GM23338 (cell line): ENCODE results near the gene HHIPL1. TPM values are rescaled to one million over a fixed set of nuclear protein-coding genes. Genes with fewer than 3 reads are reported as not detected.

Experiments
- ATAC-seq: fragments of 200-7000 bp; cut with Tn5 transposase; 3 replicates; pipeline ENCODE4 v1.9.1; 2020
- DNase-seq: peaks from one replicate; pipeline ENCODE4 v3.0.0-alpha.2; 2015; ENCODE audit warnings: low spot score
- H2AFZ ChIP-seq: fragments of 200-600 bp; sonication (generic); 2 replicates; pipeline ENCODE4 v1.8.0; 2016; ENCODE audit warnings: antibody characterized with exemption, mild to moderate bottlenecking, moderate library complexity
- H3F3A ChIP-seq: fragments of 200-600 bp; sonication (generic); replicated peaks from 2 replicates; pipeline ENCODE4 v1.8.0; 2017; ENCODE audit warnings: antibody characterized with exemption, mixed run types, low read depth
- H3K27ac ChIP-seq: fragments of 200-600 bp; sonication (generic); 2 replicates; pipeline ENCODE4 v1.6.1; 2016; ENCODE audit warnings: low read depth
- H3K27me3 ChIP-seq: fragments of 200-600 bp; sonication (generic); 2 replicates; pipeline ENCODE4 v1.8.0; 2016; ENCODE audit warnings: mild to moderate bottlenecking, mixed run types, moderate library complexity; ENCODE audit not compliant: insufficient read depth
- H3K36me3 ChIP-seq: fragments of 200-600 bp; sonication (generic); 2 replicates; pipeline ENCODE4 v1.8.0; 2016; ENCODE audit warnings: mild to moderate bottlenecking; ENCODE audit not compliant: insufficient read depth
- H3K4me1 ChIP-seq: fragments of 200-600 bp; sonication (generic); 2 replicates; pipeline ENCODE4 v1.8.0; 2016; ENCODE audit warnings: mild to moderate bottlenecking, moderate library complexity; ENCODE audit not compliant: insufficient read depth
- H3K4me2 ChIP-seq: fragments of 200-600 bp; sonication (generic); 2 replicates; pipeline ENCODE4 v1.7.1; 2017; ENCODE audit warnings: mixed run types
- H3K4me3 ChIP-seq: fragments of 200-600 bp; sonication (generic); 2 replicates; pipeline ENCODE4 v1.6.1; 2016; ENCODE audit warnings: mixed run types
- H3K79me2 ChIP-seq: fragments of 200-600 bp; sonication (generic); replicated peaks from 2 replicates; pipeline ENCODE4 v1.8.0; 2017; ENCODE audit warnings: mild to moderate bottlenecking; ENCODE audit not compliant: insufficient read depth
- H3K9me2 ChIP-seq: fragments of 200-600 bp; sonication (generic); 2 replicates; pipeline ENCODE4 v1.8.0; 2017; ENCODE audit not compliant: insufficient read depth
- H4K20me1 ChIP-seq: fragments of 200-600 bp; sonication (generic); replicated peaks from 2 replicates; pipeline ENCODE4 v1.8.0; 2017; ENCODE audit warnings: mild to moderate bottlenecking; ENCODE audit not compliant: insufficient read depth
- H3K27ac Mint-ChIP-seq: 2 replicates; pipeline ENCODE4 v1.8.0; 2020; ENCODE audit warnings: inconsistent platforms, mild to moderate bottlenecking, moderate library complexity, mixed read lengths
- H3K27me3 Mint-ChIP-seq: 3 replicates; pipeline ENCODE4 v1.8.0; 2022; ENCODE audit warnings: low read depth, mild to moderate bottlenecking, moderate library complexity, mixed read lengths, inconsistent platforms; ENCODE audit not compliant: insufficient read depth, poor library complexity
- H3K36me3 Mint-ChIP-seq: 3 replicates; pipeline ENCODE4 v1.8.0; 2021; ENCODE audit warnings: low read depth, mild to moderate bottlenecking, inconsistent platforms, moderate library complexity, mixed read lengths
- H3K4me1 Mint-ChIP-seq: 3 replicates; pipeline ENCODE4 v1.8.0; 2020; ENCODE audit warnings: mild to moderate bottlenecking, inconsistent platforms, mixed read lengths
- H3K4me3 Mint-ChIP-seq: 3 replicates; pipeline ENCODE4 v1.8.0; 2021; ENCODE audit warnings: moderate library complexity, mild to moderate bottlenecking, inconsistent platforms, mixed read lengths
- H3K9me3 Mint-ChIP-seq: 3 replicates; pipeline ENCODE4 v1.8.0; 2020; ENCODE audit warnings: moderate library complexity, mild to moderate bottlenecking, inconsistent platforms, mixed read lengths
- CREB1 ChIP-seq: fragments of 250-450 bp; sonication (Bioruptor Pico); IDR thresholded peaks from 2 replicates; pipeline ENCODE4 v1.5.0; 2020; ENCODE audit warnings: low read depth, mild to moderate bottlenecking, moderate library complexity
- CTCF ChIP-seq, 2 experiments: fragments of 200-600 bp in 1 of 2; sonication (generic) in 1 of 2; conservative IDR thresholded peaks; 2 replicates each; pipeline versions ENCODE4 v1.5.1 to v1.6.1; 2016 to 2017; ENCODE audit warnings: antibody characterized with exemption in 2 of 2, low read depth in 2 of 2, mild to moderate bottlenecking in 2 of 2, moderate library complexity in 1 of 2
- POLR2AphosphoS5 ChIP-seq: IDR thresholded peaks from 2 replicates; pipeline ENCODE4 v1.6.1; 2016; ENCODE audit warnings: antibody characterized with exemption, low read depth
- REST ChIP-seq: IDR thresholded peaks from one replicate; pipeline ENCODE4 v1.6.1; 2018; ENCODE audit warnings: antibody characterized with exemption; ENCODE audit not compliant: unreplicated experiment
- ZNF114 ChIP-seq: fragments of 250-450 bp; sonication (Bioruptor Pico); IDR thresholded peaks from 2 replicates; pipeline ENCODE4 v1.5.0; 2020; ENCODE audit warnings: mild to moderate bottlenecking, moderate library complexity
- ZNF331 ChIP-seq: fragments of 250-450 bp; sonication (Bioruptor Pico); IDR thresholded peaks from 2 replicates; pipeline ENCODE4 v1.5.0; 2020; ENCODE audit warnings: low read depth, mild to moderate bottlenecking, moderate library complexity
- polyA plus RNA-seq: library from polyadenylated mRNA; unstranded; fragments of >200 nt; fragmentation: Nextera tagmentation; extraction: Ambion mirVana; gene quantifications from 2 replicates; pipeline ENCODE4 v1.2.1, GENCODE V29; 2016
- total RNA-seq: library from RNA; depleted of rRNA; stranded (reverse); fragments of >200 nt; shearing (Covaris generic); gene quantifications from 2 replicates; pipeline ENCODE4 v1.2.3, GENCODE V29; 2014
- TF ChIP-seq, protein P1 (sequence below): IDR thresholded peaks from 2 replicates; pipeline ENCODE4 v1.6.1; 2016; ENCODE audit warnings: antibody characterized with exemption

HHIPL1 gene
- total and polyA plus RNA-seq, 2 experiments from 2014 or later = 1.9 to 2.0 TPM

DNA sequence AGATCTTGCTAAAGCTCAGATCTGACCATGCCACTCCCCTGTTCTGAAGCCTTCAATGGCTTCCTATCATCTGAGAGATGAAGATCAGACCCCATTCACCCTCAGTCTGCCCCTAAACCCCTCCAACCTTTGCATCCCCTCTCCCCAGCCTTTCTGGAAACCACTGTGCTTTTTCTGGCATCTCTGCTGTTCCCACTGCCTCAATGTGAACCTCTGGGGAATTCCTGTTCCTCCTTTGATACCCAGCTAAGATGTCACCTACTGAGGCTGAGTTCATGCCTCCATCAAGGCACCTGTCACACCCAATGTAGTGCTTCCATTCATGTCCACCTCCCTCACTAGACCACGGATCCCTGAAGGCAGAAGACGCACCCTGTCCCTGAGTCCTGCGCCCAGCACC lies 58.5 kb downstream of the HHIPL1 start (continued):
- TF ChIP-seq POLR2AphosphoS5 = no peak
- TF ChIP-seq CREB1 (CRISPR knock-in tag) = no peak
- TF ChIP-seq ZNF331 (CRISPR knock-in tag) = no peak
- TF ChIP-seq CTCF (conservative IDR thresholded peaks at IDR 0.05; ENCODE audit: low read depth in 2 of 2) = no peak
- no peak for TF ChIP-seq ZNF114
- TF ChIP-seq REST = no peak

- H3K4me3 ChIP-seq = no peak overlapping the region
- no peaks in the 10 kb centered on the region for H4K20me1 ChIP-seq
- H3K79me2 ChIP-seq = no peaks in the 10 kb centered on the region
- peaks cover 6% of the 10 kb centered on the region for H3K27me3 Mint-ChIP-seq
- no peaks in the 10 kb centered on the region for H3K36me3 ChIP-seq
- DNase-seq (no peak), ATAC-seq (no peak)
- no peak overlapping the region for H3K4me2 ChIP-seq
- no peaks in the 10 kb centered on the region for H3K27me3 ChIP-seq
- H3K27ac ChIP-seq = no peak overlapping the region
- no peaks in the 10 kb centered on the region for H3K4me1 ChIP-seq
- no peaks in the 10 kb centered on the region for H3F3A ChIP-seq
- H3K9me3 Mint-ChIP-seq = peaks cover 20% of the 10 kb centered on the region
- no peak overlapping the region for H3K4me3 Mint-ChIP-seq
- no peak overlapping the region for H2AFZ ChIP-seq
- H3K27ac Mint-ChIP-seq = no peak overlapping the region
- H3K36me3 Mint-ChIP-seq = peaks cover 16% of the 10 kb centered on the region
- H3K9me2 ChIP-seq = no peaks in the 10 kb centered on the region
- TF ChIP-seq, protein P1, sequence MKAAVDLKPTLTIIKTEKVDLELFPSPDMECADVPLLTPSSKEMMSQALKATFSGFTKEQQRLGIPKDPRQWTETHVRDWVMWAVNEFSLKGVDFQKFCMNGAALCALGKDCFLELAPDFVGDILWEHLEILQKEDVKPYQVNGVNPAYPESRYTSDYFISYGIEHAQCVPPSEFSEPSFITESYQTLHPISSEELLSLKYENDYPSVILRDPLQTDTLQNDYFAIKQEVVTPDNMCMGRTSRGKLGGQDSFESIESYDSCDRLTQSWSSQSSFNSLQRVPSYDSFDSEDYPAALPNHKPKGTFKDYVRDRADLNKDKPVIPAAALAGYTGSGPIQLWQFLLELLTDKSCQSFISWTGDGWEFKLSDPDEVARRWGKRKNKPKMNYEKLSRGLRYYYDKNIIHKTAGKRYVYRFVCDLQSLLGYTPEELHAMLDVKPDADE = no peak
- no peak for TF ChIP-seq CTCF (conservative IDR thresholded peaks at IDR 0.05; ENCODE audit: low read depth in 2 of 2)
- TF ChIP-seq REST = no peak
- no peaks in the 10 kb centered on the region for H3K4me1 Mint-ChIP-seq
These were observed 59.1 kb downstream of the HHIPL1 start for GRCh38 chr14:99704037-99704436.
